GM23338 (cell line): ENCODE results near the gene TMED8. TPM values are rescaled to one million over a fixed set of nuclear protein-coding genes. Genes with fewer than 3 reads are reported as not detected.

Source experiments
- ATAC-seq: fragments of 200-7000 bp; cut with Tn5 transposase; 3 replicates; pipeline ENCODE4 v1.9.1; 2020
- DNase-seq: peaks from one replicate; pipeline ENCODE4 v3.0.0-alpha.2; 2015; ENCODE audit warnings: low spot score
- H2AFZ ChIP-seq: fragments of 200-600 bp; sonication (generic); 2 replicates; pipeline ENCODE4 v1.8.0; 2016; ENCODE audit warnings: antibody characterized with exemption, mild to moderate bottlenecking, moderate library complexity
- H3F3A ChIP-seq: fragments of 200-600 bp; sonication (generic); replicated peaks from 2 replicates; pipeline ENCODE4 v1.8.0; 2017; ENCODE audit warnings: antibody characterized with exemption, mixed run types, low read depth
- H3K27ac ChIP-seq: fragments of 200-600 bp; sonication (generic); 2 replicates; pipeline ENCODE4 v1.6.1; 2016; ENCODE audit warnings: low read depth
- H3K27me3 ChIP-seq: fragments of 200-600 bp; sonication (generic); 2 replicates; pipeline ENCODE4 v1.8.0; 2016; ENCODE audit warnings: mild to moderate bottlenecking, mixed run types, moderate library complexity; ENCODE audit not compliant: insufficient read depth
- H3K36me3 ChIP-seq: fragments of 200-600 bp; sonication (generic); 2 replicates; pipeline ENCODE4 v1.8.0; 2016; ENCODE audit warnings: mild to moderate bottlenecking; ENCODE audit not compliant: insufficient read depth
- H3K4me1 ChIP-seq: fragments of 200-600 bp; sonication (generic); 2 replicates; pipeline ENCODE4 v1.8.0; 2016; ENCODE audit warnings: mild to moderate bottlenecking, moderate library complexity; ENCODE audit not compliant: insufficient read depth
- H3K4me2 ChIP-seq: fragments of 200-600 bp; sonication (generic); 2 replicates; pipeline ENCODE4 v1.7.1; 2017; ENCODE audit warnings: mixed run types
- H3K4me3 ChIP-seq: fragments of 200-600 bp; sonication (generic); 2 replicates; pipeline ENCODE4 v1.6.1; 2016; ENCODE audit warnings: mixed run types
- H3K79me2 ChIP-seq: fragments of 200-600 bp; sonication (generic); replicated peaks from 2 replicates; pipeline ENCODE4 v1.8.0; 2017; ENCODE audit warnings: mild to moderate bottlenecking; ENCODE audit not compliant: insufficient read depth
- H3K9me2 ChIP-seq: fragments of 200-600 bp; sonication (generic); 2 replicates; pipeline ENCODE4 v1.8.0; 2017; ENCODE audit not compliant: insufficient read depth
- H4K20me1 ChIP-seq: fragments of 200-600 bp; sonication (generic); replicated peaks from 2 replicates; pipeline ENCODE4 v1.8.0; 2017; ENCODE audit warnings: mild to moderate bottlenecking; ENCODE audit not compliant: insufficient read depth
- H3K27ac Mint-ChIP-seq: 2 replicates; pipeline ENCODE4 v1.8.0; 2020; ENCODE audit warnings: inconsistent platforms, mild to moderate bottlenecking, moderate library complexity, mixed read lengths
- H3K27me3 Mint-ChIP-seq: 3 replicates; pipeline ENCODE4 v1.8.0; 2022; ENCODE audit warnings: low read depth, mild to moderate bottlenecking, moderate library complexity, mixed read lengths, inconsistent platforms; ENCODE audit not compliant: insufficient read depth, poor library complexity
- H3K36me3 Mint-ChIP-seq: 3 replicates; pipeline ENCODE4 v1.8.0; 2021; ENCODE audit warnings: low read depth, mild to moderate bottlenecking, inconsistent platforms, moderate library complexity, mixed read lengths
- H3K4me1 Mint-ChIP-seq: 3 replicates; pipeline ENCODE4 v1.8.0; 2020; ENCODE audit warnings: mild to moderate bottlenecking, inconsistent platforms, mixed read lengths
- H3K4me3 Mint-ChIP-seq: 3 replicates; pipeline ENCODE4 v1.8.0; 2021; ENCODE audit warnings: moderate library complexity, mild to moderate bottlenecking, inconsistent platforms, mixed read lengths
- H3K9me3 Mint-ChIP-seq: 3 replicates; pipeline ENCODE4 v1.8.0; 2020; ENCODE audit warnings: moderate library complexity, mild to moderate bottlenecking, inconsistent platforms, mixed read lengths
- CREB1 ChIP-seq: fragments of 250-450 bp; sonication (Bioruptor Pico); IDR thresholded peaks from 2 replicates; pipeline ENCODE4 v1.5.0; 2020; ENCODE audit warnings: low read depth, mild to moderate bottlenecking, moderate library complexity
- ETS1 ChIP-seq: IDR thresholded peaks from 2 replicates; pipeline ENCODE4 v1.6.1; 2016; ENCODE audit warnings: antibody characterized with exemption
- EZH2 ChIP-seq: fragments of 200-600 bp; sonication (generic); IDR thresholded peaks from one replicate; pipeline ENCODE4 v1.8.0; 2017; ENCODE audit warnings: antibody characterized with exemption, mild to moderate bottlenecking, low read depth; ENCODE audit not compliant: unreplicated experiment
- EZH2phosphoT487 ChIP-seq: fragments of 200-600 bp; sonication (generic); IDR thresholded peaks from one replicate; pipeline ENCODE4 v1.8.1; 2018; ENCODE audit warnings: antibody characterized with exemption; ENCODE audit not compliant: unreplicated experiment
- JUNB ChIP-seq: IDR thresholded peaks from one replicate; pipeline ENCODE4 v1.6.1; 2016; ENCODE audit warnings: antibody characterized with exemption; ENCODE audit not compliant: unreplicated experiment
- NANOG ChIP-seq: IDR thresholded peaks from 2 replicates; pipeline ENCODE4 v1.6.1; 2016; ENCODE audit warnings: antibody characterized with exemption, borderline replicate concordance
- POLR2AphosphoS5 ChIP-seq: IDR thresholded peaks from 2 replicates; pipeline ENCODE4 v1.6.1; 2016; ENCODE audit warnings: antibody characterized with exemption, low read depth
- STAT1 ChIP-seq: IDR thresholded peaks from one replicate; pipeline ENCODE4 v1.6.1; 2016; ENCODE audit warnings: antibody characterized with exemption; ENCODE audit not compliant: unreplicated experiment
- ZNF114 ChIP-seq: fragments of 250-450 bp; sonication (Bioruptor Pico); IDR thresholded peaks from 2 replicates; pipeline ENCODE4 v1.5.0; 2020; ENCODE audit warnings: mild to moderate bottlenecking, moderate library complexity
- ZNF331 ChIP-seq: fragments of 250-450 bp; sonication (Bioruptor Pico); IDR thresholded peaks from 2 replicates; pipeline ENCODE4 v1.5.0; 2020; ENCODE audit warnings: low read depth, mild to moderate bottlenecking, moderate library complexity
- ZNF462 ChIP-seq: fragments of 250-450 bp; sonication (Bioruptor Pico); IDR thresholded peaks from 2 replicates; pipeline ENCODE4 v1.5.0; 2020; ENCODE audit warnings: mild to moderate bottlenecking, moderate library complexity
- polyA plus RNA-seq: library from polyadenylated mRNA; unstranded; fragments of >200 nt; fragmentation: Nextera tagmentation; extraction: Ambion mirVana; gene quantifications from 2 replicates; pipeline ENCODE4 v1.2.1, GENCODE V29; 2016
- total RNA-seq: library from RNA; depleted of rRNA; stranded (reverse); fragments of >200 nt; shearing (Covaris generic); gene quantifications from 2 replicates; pipeline ENCODE4 v1.2.3, GENCODE V29; 2014
- TF ChIP-seq, protein P1 (sequence below): IDR thresholded peaks from one replicate; pipeline ENCODE4 v1.6.1; 2018; ENCODE audit warnings: antibody characterized with exemption; ENCODE audit not compliant: unreplicated experiment
- TF ChIP-seq, protein P2 (sequence below), 2 experiments: fragments of 200-600 bp in 1 of 2; sonication (generic) in 1 of 2; conservative IDR thresholded peaks; 2 replicates each; pipeline versions ENCODE4 v1.5.1 to v1.6.1; 2016 to 2017; ENCODE audit warnings: antibody characterized with exemption in 2 of 2, low read depth in 2 of 2, mild to moderate bottlenecking in 2 of 2, moderate library complexity in 1 of 2

The TMED8 gene
- total and polyA plus RNA-seq, 2 experiments from 2014 or later, result 4.3 to 13.8 TPM

GRCh38 chr14:77290705-77291104 is 86.2 kb downstream of the TMED8 start (continued):
- no peak for TF ChIP-seq EZH2phosphoT487

DNA sequence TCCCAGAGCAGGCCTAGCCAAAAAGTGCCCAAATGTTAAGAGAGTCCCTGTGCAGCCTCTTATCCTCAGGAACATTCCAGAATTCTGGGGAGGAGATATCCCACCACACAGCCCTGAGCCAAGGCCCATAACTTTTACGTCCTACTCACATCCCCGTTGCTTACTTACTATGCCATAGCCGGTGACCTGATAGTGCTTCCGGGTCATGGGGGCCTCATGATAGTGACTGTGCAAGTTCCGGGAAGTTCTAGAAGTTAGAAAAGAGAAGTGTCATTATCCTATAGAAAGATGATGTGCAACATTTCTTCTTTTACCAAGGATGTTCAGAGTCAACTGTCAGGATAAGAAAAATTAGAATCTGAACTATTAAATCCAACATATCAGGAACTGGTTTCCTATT is 90.3 kb downstream of the TMED8 start:
- ATAC-seq (no peak), DNase-seq (no peak)
- no peaks in the 10 kb centered on the region for H3K79me2 ChIP-seq
- no peaks in the 10 kb centered on the region for H3F3A ChIP-seq
- H3K4me1 ChIP-seq, result no peaks in the 10 kb centered on the region
- H4K20me1 ChIP-seq, result no peaks in the 10 kb centered on the region; the same call in 1 of the 2 replicates
- H3K27ac Mint-ChIP-seq, result no peak overlapping the region
- no peaks in the 10 kb centered on the region for H3K4me1 Mint-ChIP-seq
- H3K4me3 Mint-ChIP-seq, result no peak overlapping the region
- H3K27ac ChIP-seq, result no peak overlapping the region
- no peak overlapping the region for H3K4me3 ChIP-seq
- TF ChIP-seq JUNB (no peak), ZNF331 (no peak), NANOG (no peak), ZNF114 (CRISPR knock-in tag) (no peak), ZNF462 (CRISPR knock-in tag) (no peak), STAT1 (no peak), ETS1 (no peak), POLR2AphosphoS5 (no peak), EZH2phosphoT487 (no peak), EZH2 (no peak), CREB1 (CRISPR knock-in tag) (no peak)
- TF ChIP-seq, protein P1, sequence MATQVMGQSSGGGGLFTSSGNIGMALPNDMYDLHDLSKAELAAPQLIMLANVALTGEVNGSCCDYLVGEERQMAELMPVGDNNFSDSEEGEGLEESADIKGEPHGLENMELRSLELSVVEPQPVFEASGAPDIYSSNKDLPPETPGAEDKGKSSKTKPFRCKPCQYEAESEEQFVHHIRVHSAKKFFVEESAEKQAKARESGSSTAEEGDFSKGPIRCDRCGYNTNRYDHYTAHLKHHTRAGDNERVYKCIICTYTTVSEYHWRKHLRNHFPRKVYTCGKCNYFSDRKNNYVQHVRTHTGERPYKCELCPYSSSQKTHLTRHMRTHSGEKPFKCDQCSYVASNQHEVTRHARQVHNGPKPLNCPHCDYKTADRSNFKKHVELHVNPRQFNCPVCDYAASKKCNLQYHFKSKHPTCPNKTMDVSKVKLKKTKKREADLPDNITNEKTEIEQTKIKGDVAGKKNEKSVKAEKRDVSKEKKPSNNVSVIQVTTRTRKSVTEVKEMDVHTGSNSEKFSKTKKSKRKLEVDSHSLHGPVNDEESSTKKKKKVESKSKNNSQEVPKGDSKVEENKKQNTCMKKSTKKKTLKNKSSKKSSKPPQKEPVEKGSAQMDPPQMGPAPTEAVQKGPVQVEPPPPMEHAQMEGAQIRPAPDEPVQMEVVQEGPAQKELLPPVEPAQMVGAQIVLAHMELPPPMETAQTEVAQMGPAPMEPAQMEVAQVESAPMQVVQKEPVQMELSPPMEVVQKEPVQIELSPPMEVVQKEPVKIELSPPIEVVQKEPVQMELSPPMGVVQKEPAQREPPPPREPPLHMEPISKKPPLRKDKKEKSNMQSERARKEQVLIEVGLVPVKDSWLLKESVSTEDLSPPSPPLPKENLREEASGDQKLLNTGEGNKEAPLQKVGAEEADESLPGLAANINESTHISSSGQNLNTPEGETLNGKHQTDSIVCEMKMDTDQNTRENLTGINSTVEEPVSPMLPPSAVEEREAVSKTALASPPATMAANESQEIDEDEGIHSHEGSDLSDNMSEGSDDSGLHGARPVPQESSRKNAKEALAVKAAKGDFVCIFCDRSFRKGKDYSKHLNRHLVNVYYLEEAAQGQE, result no peak
- TF ChIP-seq, protein P2, sequence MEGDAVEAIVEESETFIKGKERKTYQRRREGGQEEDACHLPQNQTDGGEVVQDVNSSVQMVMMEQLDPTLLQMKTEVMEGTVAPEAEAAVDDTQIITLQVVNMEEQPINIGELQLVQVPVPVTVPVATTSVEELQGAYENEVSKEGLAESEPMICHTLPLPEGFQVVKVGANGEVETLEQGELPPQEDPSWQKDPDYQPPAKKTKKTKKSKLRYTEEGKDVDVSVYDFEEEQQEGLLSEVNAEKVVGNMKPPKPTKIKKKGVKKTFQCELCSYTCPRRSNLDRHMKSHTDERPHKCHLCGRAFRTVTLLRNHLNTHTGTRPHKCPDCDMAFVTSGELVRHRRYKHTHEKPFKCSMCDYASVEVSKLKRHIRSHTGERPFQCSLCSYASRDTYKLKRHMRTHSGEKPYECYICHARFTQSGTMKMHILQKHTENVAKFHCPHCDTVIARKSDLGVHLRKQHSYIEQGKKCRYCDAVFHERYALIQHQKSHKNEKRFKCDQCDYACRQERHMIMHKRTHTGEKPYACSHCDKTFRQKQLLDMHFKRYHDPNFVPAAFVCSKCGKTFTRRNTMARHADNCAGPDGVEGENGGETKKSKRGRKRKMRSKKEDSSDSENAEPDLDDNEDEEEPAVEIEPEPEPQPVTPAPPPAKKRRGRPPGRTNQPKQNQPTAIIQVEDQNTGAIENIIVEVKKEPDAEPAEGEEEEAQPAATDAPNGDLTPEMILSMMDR (conservative IDR thresholded peaks at IDR 0.05; ENCODE audit: low read depth in 2 of 2), result no peak
- no peaks in the 10 kb centered on the region for H3K27me3 ChIP-seq
- H3K27me3 Mint-ChIP-seq, result no peaks in the 10 kb centered on the region
- no peak overlapping the region for H2AFZ ChIP-seq
- H3K4me2 ChIP-seq, result no peak overlapping the region
- H3K9me3 Mint-ChIP-seq, result no peaks in the 10 kb centered on the region
- peaks cover 17% of the 10 kb centered on the region for H3K36me3 ChIP-seq
- H3K9me2 ChIP-seq, result no peaks in the 10 kb centered on the region
- H3K36me3 Mint-ChIP-seq, result peaks cover 30% of the 10 kb centered on the region
